Superior temporal gyrus (tissue), 1 donor: ENCODE data around the gene STOML3.
"Not testable (repeated sequence)": the region's sequence is repeated elsewhere in the genome, so short reads cannot be mapped to it uniquely, and the experiment has no call there.

ENCODE experiments used
- DNase-seq: peaks from one replicate; pipeline ENCODE4 v3.0.0-alpha.2; 2016; ENCODE audit errors: extremely low spot score

STOML3 gene

GRCh38 chr13:38990693-38991092 is at the start of gene STOML3:
STOML3 (minus strand) TSS chr13:38990831; CDS start chr13:38990721, 110 bp downstream.
- DNase-seq = no peak

GRCh38 chr13:39040206-39040605 is 49.6 kb upstream of the STOML3 start:
- DNase-seq = no peak

- DNase-seq = no peak
Observed at GRCh38 chr13:39039041-39039440, 48.4 kb upstream of the STOML3 start.

GRCh38 chr13:39038569-39039030 is 48.0 kb upstream of the STOML3 start:
- DNase-seq = no peak

DNA sequence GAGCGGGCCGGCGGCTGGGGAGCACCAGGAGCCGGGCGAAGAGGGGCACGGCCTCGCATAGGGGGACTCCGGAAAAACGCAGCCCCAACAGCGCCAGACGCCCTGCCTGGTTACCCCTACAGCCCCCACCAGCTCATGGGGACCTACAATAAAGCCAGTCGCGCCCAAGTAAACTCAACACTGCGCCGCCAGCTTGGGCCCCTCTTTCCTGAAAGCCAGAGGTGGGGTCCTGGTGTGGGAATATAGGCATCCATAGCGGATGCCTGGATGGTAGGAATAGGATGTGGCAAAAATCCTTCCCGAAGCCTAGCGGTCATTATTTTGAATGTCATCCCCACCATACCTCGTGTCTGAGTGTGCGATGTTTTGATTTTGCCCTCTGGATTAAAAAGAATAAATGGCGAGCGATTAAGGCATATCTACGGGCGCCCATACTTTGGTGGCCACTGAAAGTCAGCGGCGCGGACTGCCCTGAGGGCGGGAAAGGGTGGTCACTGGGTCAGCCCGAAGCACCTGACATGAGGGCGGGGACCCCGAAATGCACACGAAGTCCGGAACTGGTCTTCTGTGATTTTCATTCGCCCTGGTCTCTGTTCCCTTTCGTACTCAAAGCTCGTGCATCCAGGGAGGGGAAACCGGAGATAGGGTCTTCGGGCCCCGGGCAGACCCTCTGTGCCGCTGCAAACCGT is 47.4 kb upstream of the STOML3 start, which contains the start of the genes NHLRC3 and PROSER1:
NHLRC3 (plus strand) TSS at position 577 of the 689 bp plus-strand sequence. CDS start 184 bp downstream, outside the sequence.
PROSER1 (minus strand) TSS at position 210 of the 689 bp plus-strand sequence. CDS start 847 bp downstream, outside the sequence.
- peak; percentile 99 for DNase-seq

GRCh38 chr13:39037410-39037879 is 46.8 kb upstream of the STOML3 start:
- DNase-seq = no peak

DNA sequence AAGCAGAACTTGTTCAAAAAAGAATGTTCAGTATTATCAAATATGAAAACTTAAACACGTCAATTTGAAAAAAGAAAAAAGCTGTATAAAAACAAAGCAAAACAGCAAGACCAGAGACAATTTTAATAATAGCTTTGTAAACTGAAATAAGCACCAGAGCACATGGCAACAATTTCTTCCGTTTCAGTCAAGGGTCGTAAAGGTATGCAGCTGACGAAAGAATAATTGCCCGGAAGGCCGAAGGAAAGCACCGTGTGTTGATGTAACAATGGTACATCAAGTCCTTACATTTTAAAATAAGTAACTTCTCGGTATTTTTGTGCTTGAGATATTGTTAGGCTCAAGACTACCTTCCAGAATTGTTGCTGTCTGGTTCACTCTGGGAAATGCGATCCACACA is 45.6 kb upstream of the STOML3 start:
- DNase-seq = no peak

DNA sequence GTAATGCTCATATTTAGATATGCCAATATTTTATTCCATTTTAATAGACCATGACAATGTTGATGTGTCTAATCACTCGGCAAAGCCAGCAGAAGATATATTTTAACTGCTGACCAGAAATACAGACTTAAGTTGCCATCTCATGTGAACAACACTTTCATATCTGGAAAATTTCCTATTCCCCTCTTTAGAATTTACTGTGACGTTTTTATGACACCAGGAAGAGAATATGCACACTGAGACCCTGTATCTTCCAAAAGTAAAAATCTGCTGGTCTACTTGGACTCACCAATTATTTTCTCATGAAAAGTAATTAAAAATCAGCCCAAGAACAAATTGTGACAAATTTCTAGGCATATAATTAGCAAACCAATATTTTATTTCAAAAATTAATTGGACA is 45.2 kb upstream of the STOML3 start:
- no peak for DNase-seq

- DNase-seq = no peak
Observed at GRCh38 chr13:39035204-39035603, 44.6 kb upstream of the STOML3 start.

DNA sequence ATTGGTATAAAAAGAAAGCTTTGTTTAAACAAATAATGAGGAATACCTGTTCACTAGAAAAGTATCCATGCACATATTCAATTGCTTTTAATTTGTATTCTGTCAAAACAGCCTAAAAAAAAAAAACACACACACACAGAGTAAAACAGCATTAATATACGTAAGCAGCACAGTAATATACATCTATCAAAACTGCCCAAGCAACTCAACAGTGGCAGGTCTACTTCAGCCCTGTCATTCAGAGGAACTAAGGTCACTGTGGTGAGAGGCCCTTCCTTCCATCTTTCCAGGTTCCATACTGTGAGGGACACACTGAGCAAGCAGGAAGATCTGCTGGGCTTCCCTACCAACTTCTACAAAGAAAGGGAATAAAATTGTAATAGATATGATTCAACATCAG is 43.5 kb upstream of the STOML3 start:
- no peak for DNase-seq

GRCh38 chr13:39032150-39032549 is 41.5 kb upstream of the STOML3 start:
- no peak for DNase-seq

DNA sequence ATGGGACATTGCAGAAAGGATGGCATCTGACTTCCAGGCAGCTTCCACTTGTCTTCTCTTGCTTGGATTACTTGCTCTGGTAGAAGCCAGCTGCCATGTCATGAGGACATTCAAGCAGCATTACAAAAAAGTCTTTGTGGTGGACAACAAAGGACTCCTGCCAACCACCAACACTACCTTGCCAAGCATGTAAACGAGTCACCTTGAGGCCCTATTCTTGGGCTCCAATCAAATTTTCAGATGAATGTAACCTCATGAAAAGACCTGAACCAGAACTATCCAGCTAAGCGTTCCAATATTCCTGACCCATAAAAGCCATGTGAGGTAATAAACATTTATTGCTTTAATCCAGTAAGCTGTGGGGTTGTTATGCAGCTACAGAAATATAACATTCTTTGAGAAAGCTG is 34.8 kb upstream of the STOML3 start:
- no peak for DNase-seq

- no peak for DNase-seq
Observed at GRCh38 chr13:39023761-39024160, 33.1 kb upstream of the STOML3 start.

DNA sequence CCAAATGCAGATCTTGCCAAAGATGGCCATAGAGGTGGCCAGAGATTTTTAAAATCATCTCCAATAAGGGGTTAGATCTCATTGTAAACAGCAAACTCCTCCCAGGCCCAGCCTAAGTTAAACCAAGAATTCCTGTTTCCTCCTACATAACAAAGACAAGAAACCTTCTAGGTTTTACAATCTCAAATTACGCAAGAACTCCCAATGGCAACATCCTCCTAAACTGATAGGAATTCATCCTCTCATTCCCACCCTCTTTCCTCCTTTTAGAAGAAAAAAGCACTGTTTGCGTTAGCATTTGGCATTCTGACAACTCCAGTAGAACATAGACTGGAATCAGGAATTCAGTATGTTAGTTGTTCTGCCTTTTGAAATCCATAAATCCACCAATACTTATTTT is 32.7 kb upstream of the STOML3 start:
- DNase-seq = no peak

GRCh38 chr13:39020853-39021462 is 30.3 kb upstream of the STOML3 start:
- DNase-seq = no peak

DNA sequence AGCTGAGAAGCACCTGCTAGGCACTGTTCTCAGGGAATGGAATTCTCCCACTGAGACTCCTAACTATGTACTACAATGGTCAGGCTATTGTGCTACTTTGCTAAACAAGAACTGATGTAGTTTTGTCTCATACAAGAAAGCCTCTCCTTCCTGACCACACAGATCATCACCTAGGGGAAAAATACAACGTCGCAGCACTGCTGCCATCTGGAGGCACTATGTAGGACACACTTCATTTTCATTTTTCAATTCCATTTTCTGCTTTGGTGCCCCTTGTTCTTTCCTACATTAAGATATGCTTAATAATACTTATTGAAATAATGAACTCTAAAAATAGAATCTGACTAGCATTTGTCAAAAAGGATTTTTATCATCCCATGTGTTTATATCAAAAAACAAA is 26.2 kb upstream of the STOML3 start:
- DNase-seq = peak; percentile 77

DNA sequence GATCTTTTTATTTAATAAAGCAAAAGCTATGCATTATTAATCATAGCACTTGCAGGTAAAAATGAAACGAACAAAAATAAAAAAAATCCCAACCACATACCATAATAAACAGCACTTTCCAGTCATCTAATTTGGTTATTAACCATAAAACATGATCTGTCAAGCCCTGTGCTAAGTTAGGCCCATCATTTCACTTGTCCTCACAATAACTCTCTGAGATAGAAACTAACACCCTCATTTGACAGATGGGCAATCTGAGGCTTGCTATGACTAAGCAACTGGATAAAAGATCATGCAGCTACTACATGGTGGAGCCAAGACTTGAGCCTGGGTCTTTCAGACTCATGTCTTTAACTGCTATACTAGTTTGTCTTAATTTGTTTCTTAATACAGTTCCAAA is 25.5 kb upstream of the STOML3 start:
- no peak for DNase-seq

DNA sequence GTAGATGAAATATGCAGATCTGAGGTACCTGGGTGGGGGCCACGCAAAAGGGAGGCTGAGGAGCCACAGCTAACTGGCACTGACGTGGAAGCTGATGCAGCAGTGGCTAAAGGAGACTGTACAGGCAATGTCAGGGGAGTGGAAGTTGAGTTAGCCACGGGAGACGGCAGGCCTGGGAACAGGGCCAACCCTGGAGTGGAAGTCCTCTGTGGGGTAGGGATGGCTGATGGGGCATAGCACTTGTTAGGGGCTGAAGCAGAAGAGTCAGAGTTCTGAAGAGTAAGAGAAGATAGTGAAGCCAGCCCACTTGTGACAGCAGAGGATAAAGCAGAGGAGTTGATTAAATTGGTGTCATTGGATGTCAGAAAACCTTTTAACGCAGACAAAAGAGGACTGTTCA is 22.8 kb upstream of the STOML3 start:
- DNase-seq = no peak

GRCh38 chr13:39012608-39013007 is 22.0 kb upstream of the STOML3 start:
- DNase-seq = no peak

DNA sequence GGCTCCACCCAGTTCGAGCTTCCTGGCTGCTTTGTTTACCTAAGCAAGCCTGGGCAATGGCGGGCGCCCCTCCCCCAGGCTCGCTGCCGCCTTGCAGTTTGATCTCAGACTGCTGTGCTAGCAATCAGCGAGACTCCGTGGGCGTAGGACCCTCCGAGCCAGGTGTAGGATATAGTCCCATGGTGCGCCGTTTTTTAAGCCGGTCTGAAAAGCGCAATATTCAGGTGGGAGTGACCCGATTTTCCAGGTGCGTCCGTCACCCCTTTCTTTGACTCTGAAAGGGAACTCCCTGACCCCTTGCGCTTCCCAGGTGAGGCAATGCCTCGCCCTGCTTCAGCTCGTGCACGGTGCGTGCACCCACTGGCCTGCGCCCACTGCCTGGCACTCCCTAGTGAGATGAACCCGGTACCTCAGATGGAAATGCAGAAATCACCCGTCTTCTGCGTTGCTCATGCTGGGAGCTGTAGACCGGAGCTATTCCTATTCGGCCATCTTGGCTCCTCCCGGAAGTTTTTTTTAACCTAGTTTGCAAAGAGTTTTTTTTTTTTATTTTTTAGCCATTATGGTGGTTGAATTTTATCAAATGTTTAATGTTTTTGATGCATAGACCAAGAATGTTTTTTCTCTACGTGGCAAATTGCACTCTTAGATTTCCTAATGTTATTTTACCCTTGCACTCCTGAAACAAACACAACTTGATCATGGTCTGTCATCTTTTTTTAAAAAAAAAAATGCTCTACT is 15.9 kb upstream of the STOML3 start:
- not testable (repeated sequence) for DNase-seq

GRCh38 chr13:38998739-38999138 is 8.1 kb upstream of the STOML3 start:
- DNase-seq = no peak

DNA sequence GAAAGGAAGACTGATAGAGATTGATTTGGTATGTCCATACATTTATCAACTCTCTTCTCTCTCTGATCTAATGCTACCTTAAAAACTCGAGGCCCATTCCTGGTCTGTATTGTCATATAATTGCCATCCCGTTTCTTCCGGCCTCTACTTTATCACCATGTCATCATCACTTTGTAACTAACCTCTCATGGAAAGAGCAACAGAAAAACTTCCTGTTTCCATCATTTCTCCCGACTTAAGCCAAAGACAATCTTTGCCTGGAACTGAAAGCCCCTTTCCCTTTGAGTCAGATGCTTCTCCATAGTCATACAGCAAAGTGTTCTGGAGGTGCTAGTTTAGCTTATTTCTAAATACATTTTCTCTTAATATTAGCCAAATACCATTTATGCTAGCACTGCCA is 2.8 kb upstream of the STOML3 start:
- no peak for DNase-seq
